IMR-90 (cell line): ENCODE measurements around the gene TIGIT. TPM values are rescaled to one million over a fixed set of nuclear protein-coding genes. Genes with fewer than 3 reads are reported as not detected.
"Not testable (repeated sequence)": the region's sequence is repeated elsewhere in the genome, so short reads cannot be mapped to it uniquely, and the experiment has no call there.

Source experiments
- ATAC-seq: fragments of 200-7000 bp; cut with Tn5 transposase; 2 replicates; pipeline ENCODE4 v1.9.1; 2020; ENCODE audit warnings: low read depth, mild to moderate bottlenecking, moderate library complexity
- BruUV-seq: library from RNA; stranded (reverse); fragments of 400-500 nt; replicated peaks from 2 replicates; lab custom pipeline; 2021; lab: Mats Ljungman, UMichigan
- CTCF ChIA-PET: fragments of 300-600 bp; formaldehyde crosslinking; extraction: SDS; loops from one replicate; lab custom pipeline; 2021; ENCODE audit warnings: antibody characterized with exemption; lab: Yijun Ruan, JAX
- POLR2A ChIA-PET: fragments of 300-600 bp; sonication (Branson Sonifier 250); formaldehyde crosslinking; loops from one replicate; lab custom pipeline; 2022; ENCODE audit warnings: antibody characterized with exemption; ENCODE audit not compliant: unreplicated experiment; lab: Charles Lee
- DNase-seq: peaks from one replicate; pipeline ENCODE4 v3.0.0; 2013
- H2AFZ ChIP-seq: replicated peaks from 2 replicates; pipeline ENCODE3; 2013; ENCODE audit warnings: low read length, mild to moderate bottlenecking; ENCODE audit not compliant: poor library complexity
- H2AK5ac ChIP-seq: 2 replicates; pipeline ENCODE4 v1.6.1; 2013; ENCODE audit warnings: low read depth, low read length, inconsistent platforms
- H2AK9ac ChIP-seq: replicated peaks from 2 replicates; pipeline ENCODE3; 2013; ENCODE audit warnings: mild to moderate bottlenecking, low read depth, low read length, moderate library complexity; ENCODE audit not compliant: poor library complexity
- H2BK120ac ChIP-seq: 2 replicates; pipeline ENCODE4 v1.6.1; 2013; ENCODE audit warnings: low read depth, low read length, inconsistent platforms
- H2BK15ac ChIP-seq: 3 replicates; pipeline ENCODE4 v1.6.1; 2013; ENCODE audit warnings: low read depth, low read length, inconsistent platforms
- H2BK20ac ChIP-seq: 2 replicates; pipeline ENCODE4 v1.6.1; 2013; ENCODE audit warnings: low read depth, mild to moderate bottlenecking, inconsistent platforms, low read length, moderate library complexity
- H2BK5ac ChIP-seq: 2 replicates; pipeline ENCODE4 v1.6.1; 2013; ENCODE audit warnings: mild to moderate bottlenecking, low read depth, low read length, inconsistent platforms; ENCODE audit not compliant: poor library complexity, severe bottlenecking
- H3K14ac ChIP-seq: replicated peaks from 2 replicates; pipeline ENCODE4 v1.6.1; 2013; ENCODE audit warnings: low read depth, low read length, inconsistent platforms
- H3K18ac ChIP-seq: 2 replicates; pipeline ENCODE4 v1.6.1; 2013; ENCODE audit warnings: low read depth, low read length, control low read depth
- H3K23ac ChIP-seq: 2 replicates; pipeline ENCODE4 v1.6.1; 2013; ENCODE audit warnings: low read depth, low read length, inconsistent platforms
- H3K27ac ChIP-seq: 2 replicates; pipeline ENCODE4 v1.5.1; 2013; ENCODE audit warnings: mild to moderate bottlenecking, control low read depth, low read length; ENCODE audit not compliant: insufficient read depth
- H3K27me3 ChIP-seq: 2 replicates; pipeline ENCODE4 v1.6.1; 2013; ENCODE audit warnings: low read length; ENCODE audit not compliant: control insufficient read depth, insufficient read depth
- H3K36me3 ChIP-seq: 2 replicates; pipeline ENCODE4 v1.6.1; 2013; ENCODE audit warnings: low read length, mixed read lengths; ENCODE audit not compliant: control insufficient read depth, insufficient read depth
- H3K4ac ChIP-seq: 2 replicates; pipeline ENCODE4 v1.6.1; 2013; ENCODE audit warnings: low read depth, low read length, inconsistent platforms
- H3K4me1 ChIP-seq: 2 replicates; pipeline ENCODE4 v1.6.1; 2013; ENCODE audit warnings: low read length, mixed read lengths; ENCODE audit not compliant: control insufficient read depth, insufficient read depth
- H3K4me2 ChIP-seq: 2 replicates; pipeline ENCODE4 v1.6.1; 2013; ENCODE audit warnings: low read depth, mild to moderate bottlenecking, control low read depth, low read length, moderate library complexity
- H3K4me3 ChIP-seq: 2 replicates; pipeline ENCODE4 v1.5.1; 2013; ENCODE audit warnings: low read depth, mild to moderate bottlenecking, control low read depth, low read length, moderate library complexity; ENCODE audit not compliant: insufficient read depth
- H3K56ac ChIP-seq: 2 replicates; pipeline ENCODE4 v1.6.1; 2013; ENCODE audit warnings: low read length, inconsistent platforms; ENCODE audit not compliant: insufficient read depth; ENCODE audit errors: extremely low read depth
- H3K79me1 ChIP-seq, 2 experiments: 2 replicates each; pipeline ENCODE4 v1.6.1; 2013; ENCODE audit warnings: low read length in 2 of 2, inconsistent platforms in 1 of 2, low read depth in 1 of 2
- H3K9ac ChIP-seq: 2 replicates; pipeline ENCODE4 v1.6.1; 2013; ENCODE audit warnings: low read depth, low read length, control low read depth
- H3K9me1 ChIP-seq: 2 replicates; pipeline ENCODE4 v1.6.1; 2013; ENCODE audit warnings: low read length, inconsistent platforms; ENCODE audit not compliant: insufficient read depth
- H3K9me3 ChIP-seq: 2 replicates; pipeline ENCODE4 v1.6.1; 2013; ENCODE audit warnings: low read length; ENCODE audit not compliant: control insufficient read depth, insufficient read depth
- H4K20me1 ChIP-seq: 2 replicates; pipeline ENCODE4 v1.6.1; 2013; ENCODE audit warnings: low read length, inconsistent platforms; ENCODE audit not compliant: insufficient read depth
- H4K5ac ChIP-seq: 2 replicates; pipeline ENCODE4 v1.6.1; 2013; ENCODE audit warnings: mild to moderate bottlenecking, low read depth, low read length, control low read depth
- H4K8ac ChIP-seq, 2 experiments: 2 replicates each; pipeline ENCODE4 v1.6.1; 2013; ENCODE audit warnings: low read depth in 2 of 2, low read length in 2 of 2, control low read depth in 1 of 2, inconsistent platforms in 1 of 2
- H4K91ac ChIP-seq: 2 replicates; pipeline ENCODE4 v1.6.1; 2013; ENCODE audit warnings: low read depth, low read length, inconsistent platforms; ENCODE audit not compliant: insufficient read depth
- MAFK ChIP-seq: IDR thresholded peaks from 2 replicates; pipeline ENCODE4 v1.6.1; 2012; ENCODE audit warnings: low read depth, low read length, improper control_type of control experiment
- NFE2L2 ChIP-seq: fragments of 150-350 bp; IDR thresholded peaks from 2 replicates; pipeline ENCODE4 v1.6.1; 2016; ENCODE audit warnings: low read depth, mild to moderate bottlenecking, low read length
- RCOR1 ChIP-seq: IDR thresholded peaks from 2 replicates; pipeline ENCODE4 v1.6.1; 2012; ENCODE audit warnings: mild to moderate bottlenecking, low read length, improper control_type of control experiment; ENCODE audit not compliant: insufficient replicate concordance
- WGBS, 2 experiments: methylation state at CpG; one replicate each; pipeline versions ENCODE4 v1.1.5 to v1.1.7; 2013; ENCODE audit warnings: missing lambda C conversion rate in 2 of 2; ENCODE audit not compliant: insufficient read length in 1 of 2; ENCODE audit errors: extremely low coverage in 2 of 2; 5-methylcytosine and 5-hydroxymethylcytosine counted together
- dilution Hi-C: fragments of 300-500 bp; cut with HindIII; formaldehyde crosslinking; loops from one replicate; pipeline ENCODE4 v1.14.3; 2018; ENCODE audit warnings: low sequenced_read_pairs; ENCODE audit not compliant: unreplicated experiment
- in situ Hi-C: fragments of 300-500 bp; cut with MboI; formaldehyde crosslinking; loops from 3 replicates; pipeline ENCODE4 v1.14.3; 2019; ENCODE audit warnings: low sequenced_read_pairs, inconsistent platforms, mixed read lengths
- intact Hi-C: fragments of 100-400 bp; cut with micrococcal nuclease; formaldehyde crosslinking; loops from 2 replicates; pipeline ENCODE4 v1.10.0; 2022
- polyA plus RNA-seq, 3 experiments: library from polyadenylated mRNA; depleted of rRNA; stranded (reverse); fragments of >200 nt; gene quantifications; 2 replicates each; pipeline ENCODE4 v1.2.3, GENCODE V29; 2012; ENCODE audit warnings: low replicate concordance in 1 of 3
- total RNA-seq: library from RNA; depleted of rRNA; stranded (reverse); fragments of >200 nt; gene quantifications from 2 replicates; pipeline ENCODE4 v1.2.3, GENCODE V29; 2012

TIGIT gene
- total and polyA plus RNA-seq, 2 of the 4 experiments (the other 2 are of a cell fraction), result not detected

- Histone ChIP-seq H3K56ac (no peak overlapping the region), H3K27me3 (no peaks in the 10 kb centered on the region), H4K91ac (peak overlapping the region; percentile 33; the same call in 1 of the 2 replicates), H3K36me3 (no peaks in the 10 kb centered on the region), H3K27ac (no peak overlapping the region), H3K23ac (no peak overlapping the region), H3K4me2 (no peak overlapping the region), H3K4me3 (no peak overlapping the region), H2AFZ (peak overlapping the region; percentile 43), H4K8ac (no peak overlapping the region), H3K4me1 (peaks cover 3% of the 10 kb centered on the region; the same call in 1 of the 2 replicates), H3K14ac (no peak overlapping the region), H4K5ac (no peak overlapping the region), H3K9me1 (peaks cover 3% of the 10 kb centered on the region; the same call in 1 of the 2 replicates), H3K9ac (no peak overlapping the region), H2BK20ac (no peak overlapping the region; the same call in 1 of the 2 replicates), H3K18ac (peak overlapping the region; percentile 27; the same call in 1 of the 2 replicates), H2BK120ac (no peak overlapping the region), H3K4ac (peak overlapping the region; percentile 26; the same call in 1 of the 2 replicates), H3K9me3 (no peaks in the 10 kb centered on the region), H2BK15ac (no peak overlapping the region), H4K20me1 (no peaks in the 10 kb centered on the region), H3K79me1 (no peaks in the 10 kb centered on the region), H2AK9ac (no peak overlapping the region), H2AK5ac (no peak overlapping the region), H2BK5ac (no peak overlapping the region)
- peak; percentile 51 for DNase-seq
- intact Hi-C loops, result no loop called here
- in situ Hi-C loops, result no loop called here
- CTCF ChIA-PET, result no interaction called here
- POLR2A ChIA-PET, result no interaction called here
- ATAC-seq, result peak; percentile 68
- WGBS, 2 experiments, result 71% methylated on average over 1 of the region's 1 CpG; no CpG with 5 or more reads in 1 of the 2 experiments
- no TSS peak for BruUV-seq
- TF ChIP-seq RCOR1 (no peak), MAFK (peak; percentile 78), NFE2L2 (peak; percentile 98)
- dilution Hi-C loops, result no loop called here
Measured at GRCh38 chr3:114274929-114275328, 18.9 kb upstream of the TIGIT start.

- WGBS, 2 experiments, result no CpG with 5 or more reads among the region's 26 CpGs
- CTCF ChIA-PET, H3K79me1 ChIP-seq, H4K8ac ChIP-seq, H3K23ac ChIP-seq, H4K5ac ChIP-seq, DNase-seq, H4K91ac ChIP-seq, H3K4ac ChIP-seq, ATAC-seq, BruUV-seq, H3K9ac ChIP-seq, POLR2A ChIA-PET, H2BK5ac ChIP-seq, H3K56ac ChIP-seq, H3K27me3 ChIP-seq, H4K20me1 ChIP-seq, H3K9me1 ChIP-seq, H3K4me2 ChIP-seq, H2BK15ac ChIP-seq, H3K4me3 ChIP-seq, H3K27ac ChIP-seq, H3K9me3 ChIP-seq, intact Hi-C loops, H2BK120ac ChIP-seq, H3K4me1 ChIP-seq, in situ Hi-C loops, H2AK5ac ChIP-seq, dilution Hi-C loops, H3K18ac ChIP-seq, H2AFZ ChIP-seq, H3K36me3 ChIP-seq, H2BK20ac ChIP-seq, H3K14ac ChIP-seq, H2AK9ac ChIP-seq: not testable (repeated sequence)
Measured at GRCh38 chr3:114276856-114277255, 17.0 kb upstream of the TIGIT start.
